ENCODE measurements around the gene HNF1A.

The HNF1A gene

GRCh38 chr12:120988658-120989057 is 10.3 kb downstream of the HNF1A start:
- no peak for DNase-seq

- no peak for DNase-seq
Measured at GRCh38 chr12:120989687-120990086, 11.3 kb downstream of the HNF1A start.

GRCh38 chr12:120990487-120991055 is 12.2 kb downstream of the HNF1A start:
- no peak for DNase-seq

GRCh38 chr12:120991965-120992364 is 13.6 kb downstream of the HNF1A start:
- DNase-seq: no peak

- DNase-seq: no peak
Measured at GRCh38 chr12:120992989-120993388, 14.6 kb downstream of the HNF1A start.

GRCh38 chr12:120993496-120993895 is 15.2 kb downstream of the HNF1A start:
- DNase-seq: no peak

GRCh38 chr12:120994059-120994458 is 15.7 kb downstream of the HNF1A start:
- no peak for DNase-seq

GRCh38 chr12:120994589-120995337 is 16.4 kb downstream of the HNF1A start:
- DNase-seq: peak; percentile 3

- DNase-seq: no peak
Measured at GRCh38 chr12:120996133-120996746, 17.9 kb downstream of the HNF1A start.

GRCh38 chr12:120997448-120997847 is 19.1 kb downstream of the HNF1A start:
- DNase-seq: no peak

GRCh38 chr12:120998435-120998834 is 20.1 kb downstream of the HNF1A start:
- DNase-seq: no peak

GRCh38 chr12:120999191-121000120 is 21.1 kb downstream of the HNF1A start:
- peak; percentile 29 for DNase-seq

- DNase-seq: no peak
Measured at GRCh38 chr12:121000530-121000929, 22.2 kb downstream of the HNF1A start.

GRCh38 chr12:121001060-121001459 is 22.7 kb downstream of the HNF1A start:
- DNase-seq: no peak

- no peak for DNase-seq
Measured at GRCh38 chr12:121001841-121002483, 23.6 kb downstream of the HNF1A start.

GRCh38 chr12:121003650-121004049 is 25.3 kb downstream of the HNF1A start:
- no peak for DNase-seq

GRCh38 chr12:121004253-121004815 is 26.0 kb downstream of the HNF1A start:
- DNase-seq: no peak

- DNase-seq: peak; percentile 31
Measured at GRCh38 chr12:121005346-121005815, 27.0 kb downstream of the HNF1A start.

- DNase-seq: no peak
Measured at GRCh38 chr12:121008347-121009098, 30.2 kb downstream of the HNF1A start.

GRCh38 chr12:121009741-121010140 is 31.4 kb downstream of the HNF1A start:
- DNase-seq: peak; percentile 37

- DNase-seq: no peak
Measured at GRCh38 chr12:121010860-121011259, 32.5 kb downstream of the HNF1A start.

Data from fibroblast of skin of scalp (primary cell).